BE2C (cell line): ENCODE measurements around the gene PRLR.

ENCODE experiments used
- DNase-seq: peaks from one replicate; pipeline ENCODE4 v3.0.0-alpha.2; 2020
- H3K27me3 ChIP-seq: fragments of 250-450 bp; sonication (Bioruptor Pico); 2 replicates; pipeline ENCODE4 v1.5.1; 2020; ENCODE audit warnings: mild to moderate bottlenecking
- H3K36me3 ChIP-seq: fragments of 250-450 bp; sonication (Bioruptor Pico); 2 replicates; pipeline ENCODE4 v1.5.1; 2020; ENCODE audit warnings: mild to moderate bottlenecking
- H3K4me1 ChIP-seq: fragments of 250-450 bp; sonication (Bioruptor Pico); 2 replicates; pipeline ENCODE4 v1.5.1; 2020
- H3K4me3 ChIP-seq: 2 replicates; pipeline ENCODE4 v1.5.1; 2011; ENCODE audit warnings: low read depth, low read length
- H3K9me3 ChIP-seq: fragments of 250-450 bp; sonication (Bioruptor Pico); 2 replicates; pipeline ENCODE4 v1.5.1; 2020
- TF ChIP-seq, protein P1 (sequence below): IDR thresholded peaks from 2 replicates; pipeline ENCODE4 v1.5.1; 2012; ENCODE audit warnings: mild to moderate bottlenecking, low read depth, low read length

PRLR gene

DNA sequence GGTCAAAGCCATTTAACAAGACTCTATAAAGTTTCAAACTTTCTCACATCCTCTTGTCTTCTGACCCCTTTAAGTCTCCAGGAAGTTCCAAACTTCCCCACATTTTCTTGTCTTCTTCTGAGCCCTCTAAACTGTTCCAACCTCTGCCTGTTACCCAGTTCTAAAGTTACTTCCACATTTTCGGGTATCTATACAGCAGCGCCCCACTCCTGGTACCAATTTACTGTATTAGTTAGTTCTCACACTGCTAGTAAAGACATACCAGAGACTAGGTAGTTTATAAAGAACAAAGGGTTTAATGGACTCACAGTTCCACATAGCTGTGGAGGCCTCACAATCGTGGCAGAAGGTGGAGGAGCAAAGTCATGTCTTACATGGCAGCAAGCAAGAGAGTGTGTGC lies 23.3 kb upstream of the PRLR start:
- no peak for DNase-seq
- Histone ChIP-seq H3K4me1 (no peaks in the 10 kb centered on the region), H3K9me3 (no peaks in the 10 kb centered on the region; the same call in 1 of the 2 replicates), H3K4me3 (no peak overlapping the region), H3K36me3 (no peaks in the 10 kb centered on the region), H3K27me3 (no peaks in the 10 kb centered on the region)
- TF ChIP-seq, protein P1, sequence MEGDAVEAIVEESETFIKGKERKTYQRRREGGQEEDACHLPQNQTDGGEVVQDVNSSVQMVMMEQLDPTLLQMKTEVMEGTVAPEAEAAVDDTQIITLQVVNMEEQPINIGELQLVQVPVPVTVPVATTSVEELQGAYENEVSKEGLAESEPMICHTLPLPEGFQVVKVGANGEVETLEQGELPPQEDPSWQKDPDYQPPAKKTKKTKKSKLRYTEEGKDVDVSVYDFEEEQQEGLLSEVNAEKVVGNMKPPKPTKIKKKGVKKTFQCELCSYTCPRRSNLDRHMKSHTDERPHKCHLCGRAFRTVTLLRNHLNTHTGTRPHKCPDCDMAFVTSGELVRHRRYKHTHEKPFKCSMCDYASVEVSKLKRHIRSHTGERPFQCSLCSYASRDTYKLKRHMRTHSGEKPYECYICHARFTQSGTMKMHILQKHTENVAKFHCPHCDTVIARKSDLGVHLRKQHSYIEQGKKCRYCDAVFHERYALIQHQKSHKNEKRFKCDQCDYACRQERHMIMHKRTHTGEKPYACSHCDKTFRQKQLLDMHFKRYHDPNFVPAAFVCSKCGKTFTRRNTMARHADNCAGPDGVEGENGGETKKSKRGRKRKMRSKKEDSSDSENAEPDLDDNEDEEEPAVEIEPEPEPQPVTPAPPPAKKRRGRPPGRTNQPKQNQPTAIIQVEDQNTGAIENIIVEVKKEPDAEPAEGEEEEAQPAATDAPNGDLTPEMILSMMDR: no peak

DNA sequence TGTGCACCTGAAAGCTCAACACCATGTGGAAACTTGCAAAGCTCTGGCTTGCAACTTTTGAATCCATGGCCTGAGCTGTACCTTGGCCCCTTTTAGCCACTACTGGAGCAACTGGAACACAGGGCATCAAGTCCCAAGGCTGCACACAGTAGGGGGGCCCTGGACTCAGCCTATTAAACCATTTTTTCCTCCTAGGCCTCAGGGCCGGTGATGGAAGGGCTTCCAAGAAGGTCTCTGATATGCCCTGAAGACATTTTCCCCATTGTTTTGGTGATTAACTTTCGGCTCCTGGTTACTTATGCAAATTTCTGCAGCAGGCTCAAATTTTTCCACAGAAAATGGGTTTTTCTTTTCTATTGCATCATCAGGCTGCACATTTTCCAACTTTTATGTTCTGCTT lies 22.7 kb upstream of the PRLR start:
- Histone ChIP-seq H3K4me3 (no peak overlapping the region), H3K27me3 (no peaks in the 10 kb centered on the region), H3K36me3 (no peaks in the 10 kb centered on the region), H3K9me3 (no peaks in the 10 kb centered on the region; the same call in 1 of the 2 replicates), H3K4me1 (no peaks in the 10 kb centered on the region)
- DNase-seq: no peak
- TF ChIP-seq, protein P1: no peak

DNA sequence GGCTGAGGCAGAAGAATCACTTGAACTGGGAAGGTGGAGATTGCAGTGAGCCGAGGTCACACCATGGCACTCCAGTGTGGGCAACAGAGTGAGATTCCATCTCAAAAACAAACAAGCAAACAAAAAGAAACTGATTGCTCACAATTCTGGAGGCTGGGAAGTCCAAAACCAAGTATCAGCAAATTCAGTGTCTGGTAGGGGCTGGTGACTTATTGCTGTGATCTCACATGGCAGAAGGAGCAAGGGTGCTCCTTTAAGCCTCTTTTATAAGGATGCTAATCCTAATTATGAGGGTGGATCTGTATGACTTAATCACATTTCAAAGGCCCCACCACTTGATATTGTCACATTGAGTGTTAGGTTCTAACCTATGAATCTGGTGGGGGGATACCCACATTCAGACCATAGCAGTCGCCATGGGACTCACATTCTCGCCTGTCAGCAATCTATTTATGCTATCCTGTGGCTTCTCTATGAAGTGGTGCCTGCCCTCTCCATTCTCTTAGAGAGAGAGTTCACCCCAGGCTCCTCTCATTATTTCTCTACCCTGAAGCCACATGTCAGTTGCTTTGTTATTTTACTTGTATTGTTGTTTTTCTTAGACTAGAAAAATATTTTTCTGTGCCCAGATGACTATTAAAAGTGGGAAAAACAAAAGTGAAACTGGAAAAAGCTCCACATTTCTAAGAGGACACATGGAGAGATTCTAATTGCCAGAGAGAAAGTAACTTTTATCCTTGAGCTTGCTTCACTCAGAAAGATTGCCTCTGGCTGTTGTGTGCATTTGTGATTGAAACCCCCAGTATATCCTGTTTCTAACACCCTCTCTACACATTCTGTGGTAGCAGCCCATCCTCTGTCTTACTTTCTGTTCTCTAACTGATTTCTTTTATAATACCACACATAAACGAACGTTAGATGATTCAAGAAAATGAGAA lies 18.8 kb upstream of the PRLR start:
- no peaks in the 10 kb centered on the region for H3K36me3 ChIP-seq
- H3K27me3 ChIP-seq: no peaks in the 10 kb centered on the region
- H3K4me1 ChIP-seq: no peaks in the 10 kb centered on the region
- peak overlapping the region; percentile 43 for H3K4me3 ChIP-seq
- TF ChIP-seq, protein P1: no peak
- no peaks in the 10 kb centered on the region; the same call in 1 of the 2 replicates for H3K9me3 ChIP-seq
- no peak for DNase-seq

DNA sequence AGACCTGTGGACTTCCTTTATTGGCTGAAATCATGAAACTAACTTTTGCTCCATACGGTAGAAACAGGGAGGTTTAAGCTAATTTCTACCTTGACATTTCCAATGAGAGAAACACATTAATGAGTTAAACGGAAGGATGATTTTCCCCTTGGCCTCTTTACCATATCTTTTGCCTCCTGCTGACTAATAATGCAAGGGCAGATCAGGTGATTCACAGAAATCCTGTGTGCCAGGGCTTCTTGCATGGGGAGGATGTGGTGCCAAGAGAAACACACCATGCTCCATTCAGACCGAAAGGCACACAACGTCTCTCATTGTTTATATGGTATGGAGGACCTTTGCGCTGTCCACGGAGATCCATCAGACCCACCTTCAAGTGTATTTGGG lies 17.4 kb upstream of the PRLR start:
- Histone ChIP-seq H3K27me3 (no peaks in the 10 kb centered on the region), H3K9me3 (no peaks in the 10 kb centered on the region), H3K36me3 (no peaks in the 10 kb centered on the region), H3K4me3 (no peak overlapping the region), H3K4me1 (no peaks in the 10 kb centered on the region)
- TF ChIP-seq, protein P1: no peak
- no peak for DNase-seq

DNA sequence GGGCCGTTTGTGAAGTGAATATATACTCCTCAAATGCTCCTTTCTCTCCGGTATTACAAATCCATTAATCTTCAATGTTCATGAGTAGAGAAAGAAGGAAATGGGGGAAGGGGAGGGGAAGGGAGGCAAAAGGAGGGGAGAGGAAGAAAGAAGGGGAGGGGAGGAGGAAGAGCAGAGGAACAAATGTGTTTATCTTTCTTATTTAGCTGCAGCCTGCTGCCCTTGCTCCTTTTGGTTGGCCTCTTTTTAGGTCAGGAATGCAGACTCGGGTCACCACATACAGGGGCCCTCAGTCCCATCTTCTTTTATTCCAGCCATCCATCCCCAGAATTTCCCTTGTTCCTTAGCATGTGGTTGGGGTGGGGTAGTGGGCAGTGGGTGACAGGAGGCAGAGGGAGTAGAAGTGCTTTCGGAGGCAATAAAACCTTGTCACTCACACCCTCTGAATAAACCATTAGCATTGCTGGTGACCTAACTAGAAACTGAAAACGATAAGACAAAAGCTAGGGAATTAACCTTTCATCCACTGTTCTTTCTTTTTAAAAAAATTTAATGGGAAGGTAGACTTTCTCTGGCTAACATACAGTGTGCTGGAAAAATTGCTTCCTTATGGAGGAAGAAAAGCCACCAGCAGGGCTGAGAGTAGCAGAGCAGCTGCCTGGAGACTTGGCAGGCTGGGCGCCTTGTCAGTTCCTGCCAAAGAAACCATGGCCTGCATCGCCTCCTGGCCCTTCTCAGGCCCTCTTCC lies 16.8 kb upstream of the PRLR start:
- no peaks in the 10 kb centered on the region for H3K27me3 ChIP-seq
- DNase-seq: no peak
- TF ChIP-seq, protein P1: no peak

More for the DNA sequence above, 16.8 kb upstream of the PRLR start:
- H3K9me3 ChIP-seq: no peaks in the 10 kb centered on the region
- no peaks in the 10 kb centered on the region for H3K4me1 ChIP-seq
- no peak overlapping the region for H3K4me3 ChIP-seq
- H3K36me3 ChIP-seq: no peaks in the 10 kb centered on the region
